ENCODE results near the gene AIFM3.

DNA sequence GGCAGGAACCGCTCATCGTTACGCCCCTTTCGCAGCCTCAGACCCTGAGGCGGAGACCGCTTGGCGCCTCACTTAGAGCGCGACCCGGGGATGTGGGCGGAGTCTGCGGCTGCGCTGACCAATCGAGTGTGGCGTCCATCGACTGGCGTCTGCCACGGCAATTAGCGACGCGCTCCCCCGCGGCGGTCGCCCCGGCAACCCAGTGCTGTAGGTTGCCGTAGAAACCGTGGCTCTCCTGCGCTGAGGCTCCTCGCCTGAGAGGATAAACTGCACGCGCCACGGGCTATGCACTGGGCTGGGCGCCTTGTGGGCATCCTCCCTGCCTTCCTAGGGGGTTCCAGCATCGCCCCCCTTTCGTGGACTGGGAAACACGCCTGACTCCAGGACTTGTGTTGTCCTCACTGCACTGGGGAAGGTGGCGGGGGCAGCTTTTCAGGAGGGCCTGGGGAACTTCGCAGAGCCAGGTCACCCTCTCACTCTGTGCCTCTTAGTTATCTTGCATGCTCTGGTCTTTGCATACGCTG is 47.2 kb downstream of the AIFM3 start:
- TF ChIP-seq, protein P1, sequence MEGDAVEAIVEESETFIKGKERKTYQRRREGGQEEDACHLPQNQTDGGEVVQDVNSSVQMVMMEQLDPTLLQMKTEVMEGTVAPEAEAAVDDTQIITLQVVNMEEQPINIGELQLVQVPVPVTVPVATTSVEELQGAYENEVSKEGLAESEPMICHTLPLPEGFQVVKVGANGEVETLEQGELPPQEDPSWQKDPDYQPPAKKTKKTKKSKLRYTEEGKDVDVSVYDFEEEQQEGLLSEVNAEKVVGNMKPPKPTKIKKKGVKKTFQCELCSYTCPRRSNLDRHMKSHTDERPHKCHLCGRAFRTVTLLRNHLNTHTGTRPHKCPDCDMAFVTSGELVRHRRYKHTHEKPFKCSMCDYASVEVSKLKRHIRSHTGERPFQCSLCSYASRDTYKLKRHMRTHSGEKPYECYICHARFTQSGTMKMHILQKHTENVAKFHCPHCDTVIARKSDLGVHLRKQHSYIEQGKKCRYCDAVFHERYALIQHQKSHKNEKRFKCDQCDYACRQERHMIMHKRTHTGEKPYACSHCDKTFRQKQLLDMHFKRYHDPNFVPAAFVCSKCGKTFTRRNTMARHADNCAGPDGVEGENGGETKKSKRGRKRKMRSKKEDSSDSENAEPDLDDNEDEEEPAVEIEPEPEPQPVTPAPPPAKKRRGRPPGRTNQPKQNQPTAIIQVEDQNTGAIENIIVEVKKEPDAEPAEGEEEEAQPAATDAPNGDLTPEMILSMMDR (IDR thresholded peaks at IDR 0.05) = no peak
- no peak for TF ChIP-seq POLR2A (IDR thresholded peaks at IDR 0.05)
- TF ChIP-seq POLR2AphosphoS5 (IDR thresholded peaks at IDR 0.05) = peak; percentile 39
